Activated CD8-positive, alpha-beta T cell treated with anti-CD3 and anti-CD28 coated beads for 36 hours (primary cell): ENCODE measurements around the gene KDM6A. TPM values are rescaled to one million over a fixed set of nuclear protein-coding genes. Genes with fewer than 3 reads are reported as not detected.

Experiments
- ATAC-seq: fragments of 200-7000 bp; cut with Tn5 transposase; one replicate; pipeline ENCODE4 v1.10.0; 2021; ENCODE audit warnings: mild to moderate bottlenecking, moderate library complexity
- CTCF ChIA-PET: fragments of 350-600 bp; sonication (Branson Sonifier 250); formaldehyde crosslinking; loops from one replicate; lab custom pipeline; 2021; ENCODE audit warnings: antibody characterized with exemption; lab: Charles Lee
- POLR2A ChIA-PET: fragments of 350-600 bp; sonication (Branson Sonifier 250); formaldehyde crosslinking; loops from one replicate; lab custom pipeline; 2021; ENCODE audit warnings: antibody characterized with exemption; lab: Charles Lee
- DNase-seq: peaks from one replicate; pipeline ENCODE4 v3.0.0-alpha.2; 2020
- H3K27ac Mint-ChIP-seq: one replicate; pipeline ENCODE4 v1.8.0; 2021; ENCODE audit warnings: mild to moderate bottlenecking, mixed read lengths
- H3K27me3 Mint-ChIP-seq: one replicate; pipeline ENCODE4 v1.8.0; 2021; ENCODE audit warnings: mixed read lengths
- H3K36me3 Mint-ChIP-seq: one replicate; pipeline ENCODE4 v1.8.0; 2021; ENCODE audit warnings: low read depth, mixed read lengths
- H3K4me1 Mint-ChIP-seq: one replicate; pipeline ENCODE4 v1.8.0; 2021; ENCODE audit warnings: low read depth, mixed read lengths
- H3K4me3 Mint-ChIP-seq: one replicate; pipeline ENCODE4 v1.8.0; 2021; ENCODE audit warnings: mild to moderate bottlenecking, moderate library complexity, mixed read lengths
- H3K9me3 Mint-ChIP-seq: one replicate; pipeline ENCODE4 v1.8.0; 2021; ENCODE audit warnings: mixed read lengths
- CTCF ChIP-seq: fragments of 200-600 bp; IDR thresholded peaks from one replicate; pipeline ENCODE4 v1.8.0; 2022; ENCODE audit warnings: antibody characterized with exemption, mild to moderate bottlenecking
- intact Hi-C: fragments of 100-400 bp; cut with micrococcal nuclease; formaldehyde crosslinking; loops from one replicate; pipeline ENCODE4 v1.10.0; 2022
- total RNA-seq, 2 experiments: library from RNA; stranded (reverse); gene quantifications; one replicate each; pipeline ENCODE4 v1.2.3, GENCODE V29; 2021

Gene KDM6A
- total RNA-seq, 2 experiments from 2014 or later: 18.9 to 21.1 TPM

- peaks cover 10% of the 10 kb centered on the region for H3K36me3 Mint-ChIP-seq
- CTCF ChIA-PET: interaction anchor here (1.3 kb wide), 1 partner anchor 125 kb away, joined by 3 read pairs; no protein-coding TSS in a partner anchor
- no peak for TF ChIP-seq CTCF
- peaks cover 4% of the 10 kb centered on the region for H3K9me3 Mint-ChIP-seq
- H3K27ac Mint-ChIP-seq: no peak overlapping the region
- peaks cover 13% of the 10 kb centered on the region for H3K4me1 Mint-ChIP-seq
- ATAC-seq: no peak
- POLR2A ChIA-PET: interaction anchor here (1.2 kb wide), 1 partner anchor 13 kb away, joined by 3 read pairs; no protein-coding TSS in a partner anchor
- H3K27me3 Mint-ChIP-seq: no peaks in the 10 kb centered on the region
- intact Hi-C loops: no loop called here
- H3K4me3 Mint-ChIP-seq: no peak overlapping the region
- no peak for DNase-seq
Observed at GRCh38 chrX:44944894-44945293, 71.9 kb downstream of the KDM6A start.

DNA sequence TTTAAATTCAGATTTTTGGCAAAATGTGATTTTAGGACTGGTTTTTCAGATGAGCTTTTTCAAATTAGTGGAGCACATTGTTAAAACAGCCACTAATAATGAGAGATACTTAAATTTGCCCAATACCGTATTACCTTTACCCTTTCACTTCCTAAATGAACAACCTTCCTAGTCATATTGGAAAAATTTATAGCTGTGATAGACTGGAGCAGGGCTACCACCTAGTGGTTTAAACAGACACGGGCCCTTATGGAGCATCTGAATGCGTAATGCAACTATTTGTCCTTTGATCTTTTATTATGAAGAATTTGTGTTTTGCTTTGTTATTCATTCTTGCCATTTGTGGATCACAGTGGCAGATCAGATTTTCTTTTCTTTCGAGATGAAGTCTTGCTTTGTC, 72.7 kb downstream of the KDM6A start:
- Mint-ChIP-seq H3K36me3 (peaks cover 7% of the 10 kb centered on the region), H3K4me3 (no peak overlapping the region), H3K27me3 (no peaks in the 10 kb centered on the region), H3K4me1 (peaks cover 20% of the 10 kb centered on the region), H3K9me3 (peaks cover 4% of the 10 kb centered on the region), H3K27ac (no peak overlapping the region)
- CTCF ChIA-PET: interaction anchor here (0.7 to 1.3 kb wide), 2 partner anchors 123 to 124 kb away, joined by 3 read pairs; no protein-coding TSS in a partner anchor
- POLR2A ChIA-PET: no interaction called here
- peak; percentile 13 for DNase-seq
- TF ChIP-seq CTCF: no peak
- intact Hi-C loops: no loop called here
- ATAC-seq: peak; percentile 45

DNA sequence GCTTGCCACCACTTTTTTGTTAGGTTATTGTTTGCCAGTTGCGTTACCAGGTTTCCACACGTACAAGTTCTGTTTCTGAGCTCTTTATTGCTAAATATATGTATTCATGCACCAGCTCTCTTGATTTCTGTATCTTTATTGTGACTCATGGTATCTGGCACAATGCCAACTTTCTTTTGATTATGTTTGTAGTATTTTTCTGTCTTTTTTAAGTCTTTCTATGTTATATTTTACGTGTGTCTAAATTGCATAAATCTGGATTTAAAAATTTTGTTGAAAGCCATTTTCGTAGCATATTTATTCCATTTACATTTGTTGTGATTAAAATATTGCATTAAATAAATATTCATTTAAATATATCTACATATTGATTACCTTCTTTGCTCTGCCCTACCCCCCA, 73.8 kb downstream of the KDM6A start:
- Mint-ChIP-seq H3K9me3 (peaks cover 4% of the 10 kb centered on the region), H3K4me3 (no peak overlapping the region), H3K27ac (no peak overlapping the region), H3K27me3 (no peaks in the 10 kb centered on the region), H3K36me3 (peaks cover 7% of the 10 kb centered on the region), H3K4me1 (peaks cover 25% of the 10 kb centered on the region)
- CTCF ChIA-PET: no interaction called here
- no peak for ATAC-seq
- no peak for DNase-seq
- no peak for TF ChIP-seq CTCF
- POLR2A ChIA-PET: interaction anchor here (0.8 kb wide), 1 partner anchor 22 kb away, joined by 3 read pairs; no protein-coding TSS in a partner anchor
- intact Hi-C loops: no loop called here

GRCh38 chrX:44947995-44948394, 75.0 kb downstream of the KDM6A start:
- no peak for ATAC-seq
- intact Hi-C loops: no loop called here
- H3K9me3 Mint-ChIP-seq: peaks cover 4% of the 10 kb centered on the region
- H3K36me3 Mint-ChIP-seq: peaks cover 6% of the 10 kb centered on the region
- H3K27me3 Mint-ChIP-seq: no peaks in the 10 kb centered on the region
- H3K4me3 Mint-ChIP-seq: no peak overlapping the region
- DNase-seq: no peak
- ChIA-PET POLR2A (no interaction called here), CTCF (no interaction called here)
- no peak for TF ChIP-seq CTCF
- H3K27ac Mint-ChIP-seq: peak overlapping the region; percentile 74
- peaks cover 26% of the 10 kb centered on the region for H3K4me1 Mint-ChIP-seq

GRCh38 chrX:44948406-44948805, 75.4 kb downstream of the KDM6A start:
- POLR2A ChIA-PET: no interaction called here
- H3K36me3 Mint-ChIP-seq: peaks cover 6% of the 10 kb centered on the region
- no peaks in the 10 kb centered on the region for H3K27me3 Mint-ChIP-seq
- H3K9me3 Mint-ChIP-seq: peaks cover 4% of the 10 kb centered on the region
- H3K4me3 Mint-ChIP-seq: no peak overlapping the region
- no peak for TF ChIP-seq CTCF
- no peak for DNase-seq
- intact Hi-C loops: no loop called here
- peaks cover 29% of the 10 kb centered on the region for H3K4me1 Mint-ChIP-seq
- CTCF ChIA-PET: no interaction called here
- no peak for ATAC-seq
- peak overlapping the region; percentile 74 for H3K27ac Mint-ChIP-seq
